Mesenchymal stem cell (in vitro differentiated cells and primary cell): ENCODE data around the gene DGAT2. TPM values are rescaled to one million over a fixed set of nuclear protein-coding genes. Genes with fewer than 3 reads are reported as not detected.

Experiments used
- DNase-seq: peaks from one replicate; pipeline ENCODE4 v3.0.0-alpha.2; 2013
- H2AFZ ChIP-seq: one replicate; pipeline ENCODE4 v1.6.1; 2013; ENCODE audit warnings: low read depth, mild to moderate bottlenecking, control low read depth, inconsistent platforms, low read length, moderate library complexity
- H2AK5ac ChIP-seq: 2 replicates; pipeline ENCODE4 v1.6.1; 2013; ENCODE audit warnings: low read length, moderate library complexity, mild to moderate bottlenecking, inconsistent platforms; ENCODE audit not compliant: severe bottlenecking
- H2BK120ac ChIP-seq: one replicate; pipeline ENCODE4 v1.6.1; 2013; ENCODE audit warnings: low read depth, mild to moderate bottlenecking, inconsistent platforms, low read length, moderate library complexity
- H2BK12ac ChIP-seq, 2 experiments: one replicate each; pipeline ENCODE4 v1.6.1; 2013; ENCODE audit warnings: inconsistent platforms in 2 of 2, low read length in 2 of 2, mild to moderate bottlenecking in 2 of 2, moderate library complexity in 2 of 2, control low read depth in 1 of 2
- H2BK15ac ChIP-seq: one replicate; pipeline ENCODE4 v1.6.1; 2013; ENCODE audit warnings: mild to moderate bottlenecking, low read depth, inconsistent platforms; ENCODE audit not compliant: poor library complexity, severe bottlenecking
- H2BK5ac ChIP-seq: 2 replicates; pipeline ENCODE4 v1.6.1; 2013; ENCODE audit warnings: low read depth, mild to moderate bottlenecking, low read length, control low read depth, inconsistent platforms; ENCODE audit not compliant: poor library complexity, severe bottlenecking
- H3K14ac ChIP-seq, 2 experiments: one replicate each; pipeline ENCODE4 v1.6.1; 2013; ENCODE audit warnings: inconsistent platforms in 2 of 2, low read length in 2 of 2, control low read depth in 1 of 2, mild to moderate bottlenecking in 1 of 2, moderate library complexity in 1 of 2
- H3K18ac ChIP-seq, 2 experiments: one replicate each; pipeline ENCODE4 v1.6.1; 2013; ENCODE audit warnings: inconsistent platforms in 2 of 2, low read length in 2 of 2, control low read depth in 1 of 2, low read depth in 1 of 2, mild to moderate bottlenecking in 1 of 2
- H3K23ac ChIP-seq, 2 experiments: one replicate each; pipeline ENCODE4 v1.6.1; 2013; ENCODE audit warnings: inconsistent platforms in 2 of 2, low read length in 2 of 2, mild to moderate bottlenecking in 2 of 2, moderate library complexity in 2 of 2, control low read depth in 1 of 2
- H3K27ac ChIP-seq: 2 replicates; pipeline ENCODE4 v1.5.1; 2013; ENCODE audit warnings: mild to moderate bottlenecking, moderate library complexity, low read length, control low read depth, inconsistent platforms; ENCODE audit not compliant: poor library complexity, severe bottlenecking
- H3K27me3 ChIP-seq, 2 experiments: 2 replicates each; pipeline versions ENCODE4 v1.6.1 to v1.7.0; 2013; ENCODE audit warnings: low read length in 2 of 2, mild to moderate bottlenecking in 2 of 2, moderate library complexity in 2 of 2, control low read depth in 1 of 2, inconsistent platforms in 1 of 2; ENCODE audit not compliant: control insufficient read depth in 1 of 2, insufficient read depth in 1 of 2
- H3K36me3 ChIP-seq, 2 experiments: 2 replicates each; pipeline versions ENCODE4 v1.6.1 to v1.7.0; 2013; ENCODE audit warnings: low read length in 2 of 2, control low read depth in 1 of 2, inconsistent platforms in 1 of 2, low read depth in 1 of 2, mild to moderate bottlenecking in 1 of 2; ENCODE audit not compliant: insufficient read depth in 2 of 2, control insufficient read depth in 1 of 2
- H3K4ac ChIP-seq, 2 experiments: one replicate each; pipeline ENCODE4 v1.6.1; 2013; ENCODE audit warnings: inconsistent platforms in 2 of 2, low read length in 2 of 2, mild to moderate bottlenecking in 2 of 2, moderate library complexity in 2 of 2, control low read depth in 1 of 2, low read depth in 1 of 2
- H3K4me1 ChIP-seq: 2 replicates; pipeline ENCODE4 v1.6.1; 2013; ENCODE audit warnings: low read depth, low read length, control low read depth; ENCODE audit not compliant: control insufficient read depth, insufficient read depth
- H3K4me2 ChIP-seq: 2 replicates; pipeline ENCODE4 v1.6.1; 2013; ENCODE audit warnings: low read length, mild to moderate bottlenecking, inconsistent platforms; ENCODE audit not compliant: poor library complexity, severe bottlenecking
- H3K4me3 ChIP-seq, 2 experiments: 2 replicates each; pipeline versions ENCODE4 v1.5.1 to v1.7.0; 2013; ENCODE audit warnings: low read length in 2 of 2, mild to moderate bottlenecking in 2 of 2, control low read depth in 1 of 2, low read depth in 1 of 2; ENCODE audit not compliant: insufficient read depth in 1 of 2
- H3K79me1 ChIP-seq: replicated peaks from 2 replicates; pipeline ENCODE4 v1.6.1; 2013; ENCODE audit warnings: mild to moderate bottlenecking, control low read depth, low read length, inconsistent platforms; ENCODE audit not compliant: poor library complexity, severe bottlenecking
- H3K9ac ChIP-seq: 2 replicates; pipeline ENCODE4 v1.7.0; 2013; ENCODE audit warnings: mild to moderate bottlenecking, low read length, moderate library complexity
- H3K9me3 ChIP-seq: 2 replicates; pipeline ENCODE4 v1.7.0; 2013; ENCODE audit warnings: mild to moderate bottlenecking, low read length; ENCODE audit not compliant: control insufficient read depth
- H4K8ac ChIP-seq: one replicate; pipeline ENCODE4 v1.6.1; 2013; ENCODE audit warnings: inconsistent platforms, mild to moderate bottlenecking, low read length, moderate library complexity
- H4K91ac ChIP-seq: one replicate; pipeline ENCODE4 v1.6.1; 2013; ENCODE audit warnings: mild to moderate bottlenecking, low read length, inconsistent platforms
- WGBS: methylation state at CpG from one replicate; pipeline ENCODE4 v1.1.7; 2013; ENCODE audit warnings: mixed read lengths; 5-methylcytosine and 5-hydroxymethylcytosine counted together
- polyA plus RNA-seq, 2 experiments: library from polyadenylated mRNA; stranded (reverse); fragments of 200-250 nt; gene quantifications; one replicate each; pipeline ENCODE4 v1.2.3, GENCODE V29; 2013

Gene DGAT2
- 0.35 TPM for polyA plus RNA-seq (2013, experiment 1 of 2)
- polyA plus RNA-seq (2013, experiment 2 of 2), result 0.56 TPM

GRCh38 chr11:75768112-75768908 lies at the start of gene DGAT2:
Gene DGAT2, plus strand, starts transcription at chr11:75768778. Its CDS starts 214 bp downstream, at chr11:75768992.
- H3K9me3 ChIP-seq, result no peaks in the 10 kb centered on the region
- peak within 1 kb of the TSS; percentile 76 for H2BK15ac ChIP-seq
- H3K79me1 ChIP-seq, result no peaks in the 10 kb centered on the region
- no peak within 1 kb of the TSS for H3K27ac ChIP-seq
- peaks cover 18% of the 10 kb centered on the region for H3K4me1 ChIP-seq
- no peak within 1 kb of the TSS for H3K14ac ChIP-seq
- H3K18ac ChIP-seq, result peak within 1 kb of the TSS; percentile 74 to 89
- peak within 1 kb of the TSS; percentile 6 to 42 for H2BK12ac ChIP-seq
- peak within 1 kb of the TSS; percentile 82 for H4K8ac ChIP-seq
- peaks cover 0 to 53% of the 10 kb centered on the region in 2 experiments for H3K27me3 ChIP-seq
- 4% methylated on average over 54 of the region's 66 CpGs for WGBS
- H3K9ac ChIP-seq, result peak within 1 kb of the TSS; percentile 92
- no peak within 1 kb of the TSS for H2AK5ac ChIP-seq
- H2AFZ ChIP-seq, result no peak within 1 kb of the TSS
- peak within 1 kb of the TSS; percentile 90 for H4K91ac ChIP-seq
- no peak within 1 kb of the TSS for H2BK120ac ChIP-seq
- peak; percentile 69 for DNase-seq
- H3K4ac ChIP-seq, result peak within 1 kb of the TSS; percentile 9 to 68
- H3K23ac ChIP-seq, result no peak within 1 kb of the TSS
- H3K4me3 ChIP-seq, result peak within 1 kb of the TSS; percentile 31 to 91
- H3K4me2 ChIP-seq, result peak within 1 kb of the TSS; percentile 64
- H3K36me3 ChIP-seq, result peaks cover 0 to under 1% of the 10 kb centered on the region in 2 experiments
- no peak within 1 kb of the TSS for H2BK5ac ChIP-seq

- Histone ChIP-seq H4K8ac (no peak overlapping the region), H3K4me2 (no peak overlapping the region), H3K9ac (no peak overlapping the region), H2BK15ac (no peak overlapping the region), H2AK5ac (no peak overlapping the region), H3K14ac (no peak overlapping the region), H3K4me1 (peaks cover 2% of the 10 kb centered on the region), H3K27me3 (peaks cover 14 to 26% of the 10 kb centered on the region in 2 experiments), H2BK120ac (no peak overlapping the region), H3K4me3 (no peak overlapping the region), H2BK5ac (no peak overlapping the region), H3K27ac (no peak overlapping the region), H2AFZ (no peak overlapping the region), H4K91ac (no peak overlapping the region), H2BK12ac (no peak overlapping the region), H3K23ac (no peak overlapping the region), H3K18ac (no peak overlapping the region), H3K4ac (no peak overlapping the region), H3K79me1 (no peaks in the 10 kb centered on the region), H3K36me3 (no peaks in the 10 kb centered on the region), H3K9me3 (no peaks in the 10 kb centered on the region)
- whole genome bisulfite sequencing, result 90% methylated on average over 14 of the region's 14 CpGs
- DNase-seq, result no peak
Measured at GRCh38 chr11:75719340-75720239, 49.0 kb upstream of the DGAT2 start.

GRCh38 chr11:75720639-75721038 lies 47.9 kb upstream of the DGAT2 start:
- no peak overlapping the region for H3K4me3 ChIP-seq
- H3K18ac ChIP-seq, result no peak overlapping the region
- no peak overlapping the region for H2BK12ac ChIP-seq
- no peak overlapping the region for H3K23ac ChIP-seq
- H3K14ac ChIP-seq, result no peak overlapping the region
- peaks cover 14 to 26% of the 10 kb centered on the region in 2 experiments for H3K27me3 ChIP-seq
- no peak overlapping the region for H2AFZ ChIP-seq
- no peak overlapping the region for H2BK15ac ChIP-seq
- no peak overlapping the region for H4K8ac ChIP-seq
- DNase-seq, result no peak
- no peak overlapping the region for H4K91ac ChIP-seq
- no peak overlapping the region for H2BK120ac ChIP-seq
- peaks cover 2% of the 10 kb centered on the region for H3K4me1 ChIP-seq
- H3K36me3 ChIP-seq, result no peaks in the 10 kb centered on the region
- H3K4me2 ChIP-seq, result no peak overlapping the region
- no peak overlapping the region for H3K4ac ChIP-seq
- WGBS, result 93% methylated on average over 6 of the region's 6 CpGs
- H3K27ac ChIP-seq, result no peak overlapping the region
- no peak overlapping the region for H2BK5ac ChIP-seq
- no peaks in the 10 kb centered on the region for H3K9me3 ChIP-seq
- H2AK5ac ChIP-seq, result no peak overlapping the region
- H3K79me1 ChIP-seq, result no peaks in the 10 kb centered on the region
- no peak overlapping the region for H3K9ac ChIP-seq
